NCI-H69 (cell line): Measurements from ENCODE around the gene NHSL2.
"Not testable (repeated sequence)": the region's sequence is repeated elsewhere in the genome, so short reads cannot be mapped to it uniquely, and the experiment has no call there.

ENCODE experiments used
- DNase-seq: peaks from one replicate; lab custom pipeline; 2025; lab: John Stamatoyannopoulos, UW

The NHSL2 gene

GRCh38 chrX:72130156-72130761 lies 219.6 kb downstream of the NHSL2 start:
- no peak for DNase-seq

GRCh38 chrX:72130762-72131250 lies 220.2 kb downstream of the NHSL2 start:
- no peak for DNase-seq

- DNase-seq = peak; percentile 95
Measured at GRCh38 chrX:72131317-72132294, 221.0 kb downstream of the NHSL2 start, which contains the start of gene RTL5. Gene RTL5 (minus strand): TSS chrX:72131915.

GRCh38 chrX:72132456-72132855 lies 221.8 kb downstream of the NHSL2 start:
- DNase-seq = no peak

- DNase-seq = no peak
Measured at GRCh38 chrX:72133851-72134546, 223.4 kb downstream of the NHSL2 start.

- no peak for DNase-seq
Measured at GRCh38 chrX:72137846-72138495, 227.3 kb downstream of the NHSL2 start.

GRCh38 chrX:72139538-72139937 lies 228.9 kb downstream of the NHSL2 start:
- no peak for DNase-seq

GRCh38 chrX:72141372-72142004 lies 230.8 kb downstream of the NHSL2 start:
- DNase-seq = peak; percentile 66

- peak; percentile 95 for DNase-seq
Measured at GRCh38 chrX:72142094-72142793, 231.6 kb downstream of the NHSL2 start.

GRCh38 chrX:72142794-72143608 lies 232.4 kb downstream of the NHSL2 start:
- peak; percentile 31 for DNase-seq

- DNase-seq = no peak
Measured at GRCh38 chrX:72143609-72143907, 232.9 kb downstream of the NHSL2 start.

- DNase-seq = no peak
Measured at GRCh38 chrX:72145181-72145580, 234.5 kb downstream of the NHSL2 start.

- DNase-seq = no peak
Measured at GRCh38 chrX:72146527-72146926, 235.9 kb downstream of the NHSL2 start.

GRCh38 chrX:72158773-72159172 lies 248.1 kb downstream of the NHSL2 start:
- no peak for DNase-seq

GRCh38 chrX:72159769-72160168 lies 249.1 kb downstream of the NHSL2 start:
- DNase-seq = no peak

GRCh38 chrX:72165551-72165950 lies 254.9 kb downstream of the NHSL2 start:
- no peak for DNase-seq

- no peak for DNase-seq
Measured at GRCh38 chrX:72169008-72169728, 258.5 kb downstream of the NHSL2 start.

- not testable (repeated sequence) for DNase-seq
Measured at GRCh38 chrX:72176289-72176688, 265.6 kb downstream of the NHSL2 start.

GRCh38 chrX:72176981-72177380 lies 266.3 kb downstream of the NHSL2 start:
- DNase-seq = no peak
